K562 (cell line): ENCODE results near the gene ZNF665. TPM values are rescaled to one million over a fixed set of nuclear protein-coding genes. Genes with fewer than 3 reads are reported as not detected.

Source experiments
- ATAC-seq: fragments of 200-7000 bp; cut with Tn5 transposase; 3 replicates; pipeline ENCODE4 v1.9.1; 2020; ENCODE audit warnings: moderate library complexity
- BruUV-seq: library from RNA; stranded (reverse); fragments of 400-500 nt; replicated peaks from 2 replicates; lab custom pipeline; 2021; lab: Mats Ljungman, UMichigan
- CTCF ChIA-PET: fragments of 300-600 bp; formaldehyde crosslinking; extraction: SDS; loops from one replicate; lab custom pipeline; 2021; ENCODE audit warnings: low intra/inter-chr PET ratio; lab: Yijun Ruan, JAX
- POLR2A ChIA-PET: fragments of 300-600, 350-650 bp; sonication (Branson Sonifier 250); formaldehyde crosslinking; extraction: SDS; loops from one replicate; lab custom pipeline; 2021; ENCODE audit warnings: antibody characterized with exemption, inconsistent platforms; lab: Yijun Ruan, JAX
- DNase-seq, 4 experiments: peaks; one replicate each; pipeline versions ENCODE4 v3.0.0 to v3.0.0-alpha.2; 2011 to 2018; ENCODE audit warnings: low spot score in 3 of 4, mixed read lengths in 3 of 4; ENCODE audit errors: extremely low read depth in 1 of 4
- FAIRE-seq: peaks from 2 replicates; lab custom pipeline; 2011; peaks lifted over from hg19 to GRCh38; lab: Jason Lieb, UNC
- H2AFZ ChIP-seq: 2 replicates; pipeline ENCODE4 v1.6.0; 2011; ENCODE audit warnings: low read depth, low read length, control low read depth, inconsistent platforms
- H3K27ac ChIP-seq: fragments of 200-600 bp; 3 replicates; pipeline ENCODE4 v1.8.0; 2011; ENCODE audit warnings: low read depth, mild to moderate bottlenecking, control low read depth, inconsistent platforms, low read length, moderate library complexity, mixed read lengths; ENCODE audit errors: extremely low read depth
- H3K27me3 ChIP-seq, 2 experiments: fragments of 300-600 bp in 1 of 2; 2 replicates in 1 of 2; 3 replicates in 1 of 2; pipeline versions ENCODE4 v1.6.0 to v1.8.0; 2011; ENCODE audit warnings: inconsistent platforms in 2 of 2, low read length in 2 of 2, mild to moderate bottlenecking in 1 of 2, mixed read lengths in 1 of 2, moderate library complexity in 1 of 2; ENCODE audit not compliant: control insufficient read depth in 2 of 2, insufficient read depth in 2 of 2
- H3K36me3 ChIP-seq: fragments of 300-600 bp; 3 replicates; pipeline ENCODE4 v1.8.0; 2011; ENCODE audit warnings: mild to moderate bottlenecking, low read length, inconsistent platforms; ENCODE audit not compliant: control insufficient read depth, insufficient read depth
- H3K4me1 ChIP-seq, 2 experiments: fragments of 200-600 bp in 1 of 2; replicated peaks in 1 of 2; 2 replicates in 1 of 2; 3 replicates in 1 of 2; pipeline versions ENCODE4 v1.5.1 to v1.8.0; 2011; ENCODE audit warnings: inconsistent platforms in 2 of 2, low read length in 2 of 2, mild to moderate bottlenecking in 1 of 2, mixed read lengths in 1 of 2, moderate library complexity in 1 of 2; ENCODE audit not compliant: control insufficient read depth in 2 of 2, insufficient read depth in 2 of 2
- H3K4me2 ChIP-seq: 2 replicates; pipeline ENCODE4 v1.6.1; 2011; ENCODE audit warnings: low read length, control low read depth, inconsistent platforms, mixed read lengths; ENCODE audit not compliant: insufficient read depth
- H3K4me3 ChIP-seq: fragments of 200-600 bp; sonication (generic), shearing (Covaris generic); 2 replicates; pipeline ENCODE4 v1.5.1; 2016; ENCODE audit warnings: control low read depth, inconsistent platforms
- H3K79me2 ChIP-seq: fragments of 200-600 bp; 3 replicates; pipeline ENCODE4 v1.8.0; 2011; ENCODE audit warnings: low read length, inconsistent platforms; ENCODE audit not compliant: control insufficient read depth, insufficient read depth
- H3K9ac ChIP-seq, 2 experiments: 2 replicates each; pipeline versions ENCODE4 v1.6.0 to v1.6.1; 2011; ENCODE audit warnings: low read depth in 2 of 2, low read length in 2 of 2, control low read depth in 1 of 2, inconsistent platforms in 1 of 2, mild to moderate bottlenecking in 1 of 2, mixed read lengths in 1 of 2; ENCODE audit not compliant: insufficient read depth in 1 of 2
- H3K9me1 ChIP-seq: one replicate; pipeline ENCODE4 v1.6.0; 2011; ENCODE audit warnings: inconsistent platforms, mild to moderate bottlenecking, low read length, moderate library complexity; ENCODE audit not compliant: control insufficient read depth, insufficient read depth
- H3K9me3 ChIP-seq: replicated peaks from 2 replicates; pipeline ENCODE4 v1.5.1; 2011; ENCODE audit warnings: low read depth, low read length, inconsistent platforms; ENCODE audit not compliant: control insufficient read depth, insufficient read depth
- H4K20me1 ChIP-seq: replicated peaks from 2 replicates; pipeline ENCODE4 v1.6.1; 2011; ENCODE audit warnings: low read length, inconsistent platforms, mixed read lengths; ENCODE audit not compliant: control insufficient read depth, insufficient read depth
- ATF7 ChIP-seq: fragments of 450-650 bp; IDR thresholded peaks from 2 replicates; pipeline ENCODE4 v1.7.1; 2014; ENCODE audit warnings: mild to moderate bottlenecking, moderate library complexity
- BACH1 ChIP-seq: fragments of 200-800 bp; sonication (Bioruptor generic); IDR thresholded peaks from 2 replicates; pipeline ENCODE4 v1.6.1; 2016; ENCODE audit warnings: missing genetic modification characterization, missing compliant biosample characterization
- CCAR2 ChIP-seq: fragments of 200-400 bp; formaldehyde crosslinking; IDR thresholded peaks from 2 replicates; pipeline ENCODE4 v1.6.1; 2017; ENCODE audit warnings: mild to moderate bottlenecking, low read depth, low read length
- CTCF ChIP-seq, 3 experiments: IDR thresholded peaks in 2 of 3; conservative IDR thresholded peaks in 1 of 3; 2 replicates each; pipeline ENCODE4 v1.5.1; 2011 to 2012; ENCODE audit warnings: low read length in 3 of 3, mild to moderate bottlenecking in 3 of 3, control low read depth in 2 of 3, improper control_type of control experiment in 1 of 3, inconsistent platforms in 1 of 3, low read depth in 1 of 3, mixed read lengths in 1 of 3, moderate library complexity in 1 of 3; ENCODE audit not compliant: insufficient read depth in 2 of 3
- MAFF ChIP-seq: IDR thresholded peaks from 2 replicates; pipeline ENCODE4 v1.6.1; 2012; ENCODE audit warnings: low read length, improper control_type of control experiment
- MAX ChIP-seq: sonication (generic); formaldehyde crosslinking; IDR thresholded peaks from 2 replicates; pipeline ENCODE4 v1.9.0; 2022; ENCODE audit warnings: mild to moderate bottlenecking, missing genetic modification reagents
- MYNN ChIP-seq, 2 experiments: sonication (generic); formaldehyde crosslinking in 1 of 2; IDR thresholded peaks; 2 replicates each; pipeline versions ENCODE4 v1.5.0 to v1.6.1; 2016 to 2020; ENCODE audit warnings: antibody characterized with exemption in 1 of 2, missing genetic modification reagents in 1 of 2
- SAFB2 ChIP-seq: fragments of 200-400 bp; formaldehyde crosslinking; IDR thresholded peaks from 2 replicates; pipeline ENCODE4 v1.6.1; 2018; ENCODE audit warnings: borderline replicate concordance, low read length, low read depth, moderate library complexity; ENCODE audit not compliant: severe bottlenecking
- SREBF2 ChIP-seq: sonication (generic); formaldehyde crosslinking; IDR thresholded peaks from 2 replicates; pipeline ENCODE4 v1.4.0; 2020; ENCODE audit warnings: mild to moderate bottlenecking, missing genetic modification reagents
- ZNF274 ChIP-seq: IDR thresholded peaks from 2 replicates; pipeline ENCODE4 v1.6.1; 2011; ENCODE audit warnings: low read depth, mild to moderate bottlenecking, low read length, moderate library complexity, borderline replicate concordance
- WGBS: fragments of 100-300 bp; shearing (Covaris generic); methylation state at CpG from one replicate; pipeline ENCODE4 v1.1.6; 2016; ENCODE audit warnings: low coverage, mixed read lengths; ENCODE audit not compliant: insufficient coverage; ENCODE audit errors: missing lambda C conversion rate; 5-methylcytosine and 5-hydroxymethylcytosine counted together
- in situ Hi-C: fragments of 300-500 bp; cut with MboI; formaldehyde crosslinking; loops from 4 replicates; pipeline ENCODE4 v1.15.0; 2018; ENCODE audit warnings: inconsistent platforms, mixed read lengths
- intact Hi-C: fragments of 100-400 bp; cut with micrococcal nuclease; formaldehyde crosslinking; loops from 2 replicates; pipeline ENCODE4 v1.14.2; 2022
- polyA plus RNA-seq, 8 experiments: library from polyadenylated mRNA; depleted of rRNA in 4 of 8; stranded (reverse) in 5 of 8; unstranded in 3 of 8; fragments of >200 nt; fragmentation: Nextera tagmentation in 2 of 8; fragmentation: Illumina TruSeq in 1 of 8; extraction: Ambion mirVana in 2 of 8; extraction: Trizol in 1 of 8; gene quantifications; 2 replicates each; pipeline versions ENCODE4 v1.2.1 to v1.2.3, GENCODE V29; 2011 to 2014; ENCODE audit warnings: inconsistent platforms in 1 of 8, missing spikeins in 1 of 8
- total RNA-seq, 7 experiments: library from RNA; depleted of rRNA in 6 of 7; stranded (reverse); fragments of >200 nt in 6 of 7; fragmentation: Illumina TruSeq in 2 of 7; extraction: Trizol in 2 of 7; gene quantifications; 2 replicates each; pipeline versions ENCODE4 v1.2.1 to v1.2.3, GENCODE V29; 2011 to 2021; ENCODE audit warnings: low replicate concordance in 1 of 7
- TF ChIP-seq, protein P1 (sequence below): IDR thresholded peaks from 2 replicates; pipeline ENCODE4 v1.6.1; 2012; ENCODE audit warnings: low read depth, low read length, improper control_type of control experiment, borderline replicate concordance

The ZNF665 gene
- total and polyA plus RNA-seq, 9 of the 15 experiments (the other 6 are each of a cell fraction or from before 2014, with no cell fraction given), result 1.9 to 7.6 (median 2.8) TPM

- Histone ChIP-seq H3K4me1 (no peaks in the 10 kb centered on the region), H2AFZ (no peak overlapping the region), H3K27ac (no peak overlapping the region), H3K36me3 (no peaks in the 10 kb centered on the region), H3K4me2 (no peak overlapping the region), H3K4me3 (no peak overlapping the region), H3K79me2 (no peaks in the 10 kb centered on the region), H3K9me1 (no peaks in the 10 kb centered on the region), H3K27me3 (no peaks in the 10 kb centered on the region), H4K20me1 (no peaks in the 10 kb centered on the region), H3K9me3 (no peaks in the 10 kb centered on the region), H3K9ac (no peak overlapping the region)
- TF ChIP-seq ZNF274, result peak; percentile 95
- no peak for TF ChIP-seq MAFF
- intact Hi-C loops (no loop called here), in situ Hi-C loops (no loop called here)
- WGBS, result 0% methylated on average over 4 of the region's 4 CpGs
- CTCF ChIA-PET, result no interaction called here
- no TSS peak for BruUV-seq
- DNase-seq (no peak), FAIRE-seq (no peak), ATAC-seq (no peak)
- POLR2A ChIA-PET, result interaction anchor here (0.8 kb wide), 1 partner anchor 79 kb away, joined by 3 read pairs; no protein-coding TSS in a partner anchor
These were observed 44.1 kb upstream of the ZNF665 start for GRCh38 chr19:53237114-53237777.

DNA sequence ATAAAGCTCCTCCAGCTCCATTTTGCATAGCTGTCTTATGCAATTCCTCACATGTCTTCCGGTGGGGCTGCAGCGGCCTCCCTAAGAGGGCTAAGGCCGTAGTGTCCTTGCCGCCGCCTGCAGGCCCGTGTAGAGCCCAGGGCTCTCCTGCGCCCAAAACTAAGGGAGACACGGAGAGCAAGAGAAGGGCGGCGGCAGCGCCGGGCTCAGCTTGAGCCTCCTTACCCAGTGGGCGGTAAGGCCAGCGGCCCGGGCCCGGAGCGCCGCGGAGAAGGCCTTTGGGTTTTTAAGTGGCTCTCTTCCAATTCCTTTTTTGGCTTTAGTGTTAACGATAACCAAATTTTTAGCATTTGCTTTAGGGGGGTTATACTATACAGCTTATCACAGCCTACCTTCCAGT is 31.4 kb upstream of the ZNF665 start:
- intact Hi-C loops (no loop called here), in situ Hi-C loops (no loop called here)
- 8% methylated on average over 7 of the region's 20 CpGs for WGBS
- H3K36me3 ChIP-seq, result no peaks in the 10 kb centered on the region
- H2AFZ ChIP-seq, result no peak overlapping the region
- no peaks in the 10 kb centered on the region for H3K79me2 ChIP-seq
- no peak overlapping the region for H3K4me2 ChIP-seq
- POLR2A ChIA-PET, result no interaction called here
- BruUV-seq, result no TSS peak
- no peak overlapping the region for H3K4me3 ChIP-seq
- H3K4me1 ChIP-seq, result no peaks in the 10 kb centered on the region
- no peak for DNase-seq
- H3K9me1 ChIP-seq, result no peaks in the 10 kb centered on the region
- no peak for ATAC-seq
- FAIRE-seq, result no peak
- H3K27me3 ChIP-seq, result no peaks in the 10 kb centered on the region; a peak in 1 of 5 replicates
- H3K9ac ChIP-seq, result no peak overlapping the region
- H4K20me1 ChIP-seq, result no peaks in the 10 kb centered on the region
- H3K27ac ChIP-seq, result no peak overlapping the region
- CTCF ChIA-PET, result no interaction called here
- H3K9me3 ChIP-seq, result peaks cover 2% of the 10 kb centered on the region; the same call in 1 of the 2 replicates
- TF ChIP-seq SREBF2 (CRISPR knock-in tag) (no peak), ATF7 (no peak), CTCF (IDR thresholded peaks at IDR 0.05 in 2 of 3, conservative IDR thresholded peaks at IDR 0.05 in 1 of 3; ENCODE audit: insufficient read depth in 2 of 3, low read depth in 1 of 3, low read length in 3 of 3) (no peak), MYNN (IDR thresholded peaks at IDR 0.05) (no peak), MYNN (CRISPR knock-in tag; IDR thresholded peaks at IDR 0.05) (no peak), BACH1 (tag) (no peak), CCAR2 (no peak), MAX (no peak), SAFB2 (no peak)
- TF ChIP-seq, protein P1, sequence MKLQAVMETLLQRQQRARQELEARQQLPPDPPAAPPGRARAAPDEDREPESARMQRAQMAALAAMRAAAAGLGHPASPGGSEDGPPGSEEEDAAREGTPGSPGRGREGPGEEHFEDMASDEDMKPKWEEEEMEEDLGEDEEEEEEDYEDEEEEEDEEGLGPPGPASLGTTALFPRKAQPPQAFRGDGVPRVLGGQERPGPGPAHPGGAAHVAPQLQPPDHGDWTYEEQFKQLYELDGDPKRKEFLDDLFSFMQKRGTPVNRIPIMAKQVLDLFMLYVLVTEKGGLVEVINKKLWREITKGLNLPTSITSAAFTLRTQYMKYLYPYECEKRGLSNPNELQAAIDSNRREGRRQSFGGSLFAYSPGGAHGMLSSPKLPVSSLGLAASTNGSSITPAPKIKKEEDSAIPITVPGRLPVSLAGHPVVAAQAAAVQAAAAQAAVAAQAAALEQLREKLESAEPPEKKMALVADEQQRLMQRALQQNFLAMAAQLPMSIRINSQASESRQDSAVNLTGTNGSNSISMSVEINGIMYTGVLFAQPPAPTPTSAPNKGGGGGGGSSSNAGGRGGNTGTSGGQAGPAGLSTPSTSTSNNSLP, result no peak
